ENCODE data around the gene SBK3. TPM values are rescaled to one million over a fixed set of nuclear protein-coding genes. Genes with fewer than 3 reads are reported as not detected.
"Not testable (repeated sequence)": the region's sequence is repeated elsewhere in the genome, so short reads cannot be mapped to it uniquely, and the experiment has no call there.

SBK3 gene
- polyA plus RNA-seq, 1 donor (not counting 4 experiments of a cell fraction or from before 2014, with no cell fraction given), result not detected

- H3K4me1 ChIP-seq (ENCODE audit: control insufficient read depth, extremely low read depth, insufficient read depth, low read length), result peaks cover 22% of the 10 kb centered on the region
- no peaks in the 10 kb centered on the region for H4K20me1 ChIP-seq (ENCODE audit: control insufficient read depth, extremely low read depth, insufficient read depth, low read length)
- no peak overlapping the region for H3K4me3 ChIP-seq (ENCODE audit: control insufficient read depth in 2 of 3, extremely low read depth in 1 of 3, insufficient read depth in 2 of 3, low read depth in 1 of 3, low read length in 3 of 3)
- H2AFZ ChIP-seq (ENCODE audit: control insufficient read depth, low read length), result peak overlapping the region; percentile 15
- no peaks in the 10 kb centered on the region for H3K9me1 ChIP-seq (ENCODE audit: control insufficient read depth, extremely low read depth, insufficient read depth, low read length)
- peak overlapping the region; percentile 9 for H3K9ac ChIP-seq (ENCODE audit: control insufficient read depth, extremely low read depth, insufficient read depth, low read length)
- peak overlapping the region; percentile 22 for H3K4me2 ChIP-seq (ENCODE audit: control insufficient read depth, extremely low read depth, insufficient read depth, low read depth, low read length)
- no peaks in the 10 kb centered on the region for H3K79me2 ChIP-seq (ENCODE audit: control insufficient read depth, insufficient read depth, low read length)
- no peak overlapping the region for H3K27ac ChIP-seq (ENCODE audit: control insufficient read depth, insufficient read depth, low read length)
- H3K27me3 ChIP-seq (ENCODE audit: control insufficient read depth, extremely low read depth, insufficient read depth, low read length), result peaks cover 4% of the 10 kb centered on the region
- TF ChIP-seq CTCF (optimal IDR thresholded peaks at IDR 0.05 in 1 of 3, IDR thresholded peaks at IDR 0.05 in 1 of 3, conservative IDR thresholded peaks at IDR 0.05 in 1 of 3; ENCODE audit: extremely low read depth in 1 of 3, insufficient read depth in 2 of 3, low read length in 3 of 3), result no peak
- dilution Hi-C loops (cut with MboI; ENCODE audit: extremely low pct_ligation_motif_present, low sequenced_read_pairs), result no loop called here
- FAIRE-seq (no peak), DNase-seq (ENCODE audit: low read depth, low spot score) (no peak)
- no peaks in the 10 kb centered on the region for H3K9me3 ChIP-seq (ENCODE audit: control insufficient read depth, low read depth, low read length)
- no peaks in the 10 kb centered on the region for H3K36me3 ChIP-seq (ENCODE audit: control insufficient read depth in 2 of 2, extremely low read depth in 1 of 2, insufficient read depth in 2 of 2, low read length in 2 of 2)
These were observed 40.5 kb upstream of the SBK3 start for GRCh38 chr19:55585658-55586339.

- H2AFZ ChIP-seq (ENCODE audit: control insufficient read depth, low read length), result no peak overlapping the region
- H3K9ac ChIP-seq (ENCODE audit: control insufficient read depth, extremely low read depth, insufficient read depth, low read length), result no peak overlapping the region
- H3K4me3 ChIP-seq (ENCODE audit: control insufficient read depth in 2 of 3, extremely low read depth in 1 of 3, insufficient read depth in 2 of 3, low read depth in 1 of 3, low read length in 3 of 3), result no peak overlapping the region
- no peak overlapping the region for H3K27ac ChIP-seq (ENCODE audit: control insufficient read depth, insufficient read depth, low read length)
- H3K4me2 ChIP-seq (ENCODE audit: control insufficient read depth, extremely low read depth, insufficient read depth, low read depth, low read length), result no peak overlapping the region
- DNase-seq (ENCODE audit: low read depth, low spot score), result no peak
- H3K36me3 ChIP-seq (ENCODE audit: control insufficient read depth in 2 of 2, extremely low read depth in 1 of 2, insufficient read depth in 2 of 2, low read length in 2 of 2), result no peaks in the 10 kb centered on the region
- H3K4me1 ChIP-seq (ENCODE audit: control insufficient read depth, extremely low read depth, insufficient read depth, low read length), result peaks cover 22% of the 10 kb centered on the region
- H3K9me3 ChIP-seq (ENCODE audit: control insufficient read depth, low read depth, low read length), result no peaks in the 10 kb centered on the region
- H3K9me1 ChIP-seq (ENCODE audit: control insufficient read depth, extremely low read depth, insufficient read depth, low read length), result no peaks in the 10 kb centered on the region
- no peaks in the 10 kb centered on the region for H4K20me1 ChIP-seq (ENCODE audit: control insufficient read depth, extremely low read depth, insufficient read depth, low read length)
- FAIRE-seq, result no peak
- H3K79me2 ChIP-seq (ENCODE audit: control insufficient read depth, insufficient read depth, low read length), result peaks cover 6% of the 10 kb centered on the region
- dilution Hi-C loops (cut with MboI; ENCODE audit: extremely low pct_ligation_motif_present, low sequenced_read_pairs), result no loop called here
- TF ChIP-seq EZH2 (IDR thresholded peaks at IDR 0.05; ENCODE audit: low read length), result no peak
- no peak for TF ChIP-seq CTCF (optimal IDR thresholded peaks at IDR 0.05 in 1 of 3, IDR thresholded peaks at IDR 0.05 in 1 of 3, conservative IDR thresholded peaks at IDR 0.05 in 1 of 3; ENCODE audit: extremely low read depth in 1 of 3, insufficient read depth in 2 of 3, low read length in 3 of 3)
- peaks cover 4% of the 10 kb centered on the region for H3K27me3 ChIP-seq (ENCODE audit: control insufficient read depth, extremely low read depth, insufficient read depth, low read length)
These were observed 39.5 kb upstream of the SBK3 start for GRCh38 chr19:55584871-55585270.

- H4K20me1 ChIP-seq (ENCODE audit: control insufficient read depth, extremely low read depth, insufficient read depth, low read length); DNase-seq (ENCODE audit: low read depth, low spot score); H3K9ac ChIP-seq (ENCODE audit: control insufficient read depth, extremely low read depth, insufficient read depth, low read length); H3K36me3 ChIP-seq (ENCODE audit: control insufficient read depth in 2 of 2, extremely low read depth in 1 of 2, insufficient read depth in 2 of 2, low read length in 2 of 2); FAIRE-seq; H3K9me3 ChIP-seq (ENCODE audit: control insufficient read depth, low read depth, low read length); H2AFZ ChIP-seq (ENCODE audit: control insufficient read depth, low read length); H3K9me1 ChIP-seq (ENCODE audit: control insufficient read depth, extremely low read depth, insufficient read depth, low read length); dilution Hi-C loops (cut with MboI; ENCODE audit: extremely low pct_ligation_motif_present, low sequenced_read_pairs); H3K27ac ChIP-seq (ENCODE audit: control insufficient read depth, insufficient read depth, low read length); H3K27me3 ChIP-seq (ENCODE audit: control insufficient read depth, extremely low read depth, insufficient read depth, low read length); H3K4me3 ChIP-seq (ENCODE audit: control insufficient read depth in 2 of 3, extremely low read depth in 1 of 3, insufficient read depth in 2 of 3, low read depth in 1 of 3, low read length in 3 of 3); H3K4me2 ChIP-seq (ENCODE audit: control insufficient read depth, extremely low read depth, insufficient read depth, low read depth, low read length): not testable (repeated sequence)
- peaks cover 11% of the 10 kb centered on the region for H3K79me2 ChIP-seq (ENCODE audit: control insufficient read depth, insufficient read depth, low read length)
- peaks cover 26% of the 10 kb centered on the region for H3K4me1 ChIP-seq (ENCODE audit: control insufficient read depth, extremely low read depth, insufficient read depth, low read length)
These were observed 38.6 kb upstream of the SBK3 start for GRCh38 chr19:55583897-55584296.

- not testable (repeated sequence) for DNase-seq (ENCODE audit: low read depth, low spot score)
These were observed 36.9 kb upstream of the SBK3 start for GRCh38 chr19:55582284-55582683.

More at GRCh38 chr19:55582284-55582683, 36.9 kb upstream of the SBK3 start:
- H4K20me1 ChIP-seq (ENCODE audit: control insufficient read depth, extremely low read depth, insufficient read depth, low read length); H3K9me3 ChIP-seq (ENCODE audit: control insufficient read depth, low read depth, low read length); dilution Hi-C loops (cut with MboI; ENCODE audit: extremely low pct_ligation_motif_present, low sequenced_read_pairs); H3K27ac ChIP-seq (ENCODE audit: control insufficient read depth, insufficient read depth, low read length); H3K4me3 ChIP-seq (ENCODE audit: control insufficient read depth in 2 of 3, extremely low read depth in 1 of 3, insufficient read depth in 2 of 3, low read depth in 1 of 3, low read length in 3 of 3); H2AFZ ChIP-seq (ENCODE audit: control insufficient read depth, low read length); FAIRE-seq; H3K4me2 ChIP-seq (ENCODE audit: control insufficient read depth, extremely low read depth, insufficient read depth, low read depth, low read length); H3K9ac ChIP-seq (ENCODE audit: control insufficient read depth, extremely low read depth, insufficient read depth, low read length); H3K27me3 ChIP-seq (ENCODE audit: control insufficient read depth, extremely low read depth, insufficient read depth, low read length); H3K36me3 ChIP-seq (ENCODE audit: control insufficient read depth in 2 of 2, extremely low read depth in 1 of 2, insufficient read depth in 2 of 2, low read length in 2 of 2); H3K9me1 ChIP-seq (ENCODE audit: control insufficient read depth, extremely low read depth, insufficient read depth, low read length): not testable (repeated sequence)
- Histone ChIP-seq H3K79me2 (ENCODE audit: control insufficient read depth, insufficient read depth, low read length) (peaks cover 13% of the 10 kb centered on the region), H3K4me1 (ENCODE audit: control insufficient read depth, extremely low read depth, insufficient read depth, low read length) (peaks cover 23% of the 10 kb centered on the region)

Measured in keratinocyte (primary cell).